Myocyte (in vitro differentiated cells): ENCODE data around the gene CDKN1C. TPM values are rescaled to one million over a fixed set of nuclear protein-coding genes. Genes with fewer than 3 reads are reported as not detected.

Experiments used
- total RNA-seq: library from RNA; depleted of rRNA; stranded (reverse); fragments of >200 nt; gene quantifications from 2 replicates; pipeline ENCODE4 v1.2.3, GENCODE V29; 2014

CDKN1C gene
- total RNA-seq, 1 donor from 2014 or later = 274 TPM

Other genes starting within 250 kb of the CDKN1C start
- gene KCNQ1OT1, start 185.8 kb downstream of the CDKN1C start, total RNA-seq = 2.5 TPM in 2 replicates
- gene PHLDA2, start 43.6 kb upstream of the CDKN1C start, total RNA-seq = 1.7 and 4.7 TPM in 2 replicates
- gene NAP1L4, start 106.6 kb upstream of the CDKN1C start, total RNA-seq = 111 and 117 TPM in 2 replicates
- gene CARS1, start 171.6 kb upstream of the CDKN1C start, total RNA-seq = 60.7 and 73.1 TPM in 2 replicates